ENCODE data around the gene NSUN5.
"Not testable (repeated sequence)": the region's sequence is repeated elsewhere in the genome, so short reads cannot be mapped to it uniquely, and the experiment has no call there.

GRCh38 chr7:73301108-73301507 is 7.5 kb downstream of the NSUN5 start:
- not testable (repeated sequence) for TF ChIP-seq CTCF, POLR2A (IDR thresholded peaks at IDR 0.05)

All from esophagus squamous epithelium (tissue), 4 donors.